HUES6 (cell line): ENCODE results near the gene CDC34.

ENCODE experiments used
- H3K27ac ChIP-seq: 2 replicates; pipeline ENCODE4 v1.7.0; 2013; ENCODE audit warnings: low read depth, mild to moderate bottlenecking, low read length, inconsistent platforms
- H3K27me3 ChIP-seq: 2 replicates; pipeline ENCODE4 v1.6.1; 2013; ENCODE audit warnings: low read length; ENCODE audit not compliant: control insufficient read depth, insufficient read depth
- H3K36me3 ChIP-seq: 2 replicates; pipeline ENCODE4 v1.6.1; 2013; ENCODE audit warnings: low read length; ENCODE audit not compliant: control insufficient read depth, insufficient read depth
- H3K4me1 ChIP-seq: 2 replicates; pipeline ENCODE4 v1.6.1; 2013; ENCODE audit warnings: low read length; ENCODE audit not compliant: control insufficient read depth, insufficient read depth
- H3K4me3 ChIP-seq: 2 replicates; pipeline ENCODE4 v1.5.1; 2013; ENCODE audit warnings: low read depth, low read length
- H3K9ac ChIP-seq: one replicate; pipeline ENCODE4 v1.6.1; 2013; ENCODE audit warnings: mild to moderate bottlenecking, low read length
- H3K9me3 ChIP-seq: 2 replicates; pipeline ENCODE4 v1.6.1; 2013; ENCODE audit warnings: low read depth, low read length; ENCODE audit not compliant: control insufficient read depth, insufficient read depth

The CDC34 gene

GRCh38 chr19:570937-571565 lies 39.5 kb downstream of the CDC34 start:
- peak overlapping the region; percentile 55; the same call in 1 of the 2 replicates for H3K27ac ChIP-seq
- peaks cover 2% of the 10 kb centered on the region; the same call in 1 of the 2 replicates for H3K36me3 ChIP-seq
- no peaks in the 10 kb centered on the region for H3K27me3 ChIP-seq
- H3K4me3 ChIP-seq = peak overlapping the region; percentile 100
- peaks cover 13% of the 10 kb centered on the region for H3K4me1 ChIP-seq
- H3K9me3 ChIP-seq = peaks cover 4% of the 10 kb centered on the region; the same call in 1 of the 2 replicates
- peak overlapping the region; percentile 75 for H3K9ac ChIP-seq

GRCh38 chr19:571566-571974 lies 40.0 kb downstream of the CDC34 start:
- Histone ChIP-seq H3K27me3 (no peaks in the 10 kb centered on the region), H3K36me3 (peaks cover 5% of the 10 kb centered on the region; the same call in 1 of the 2 replicates), H3K4me1 (peaks cover 16% of the 10 kb centered on the region), H3K4me3 (peak overlapping the region; percentile 100), H3K9me3 (peaks cover 4% of the 10 kb centered on the region; the same call in 1 of the 2 replicates), H3K27ac (peak overlapping the region; percentile 55; the same call in 1 of the 2 replicates), H3K9ac (peak overlapping the region; percentile 75)

GRCh38 chr19:572140-572742 lies 40.7 kb downstream of the CDC34 start, which contains the start of gene BSG:
BSG (plus strand) TSS chr19:572596; CDS start chr19:572635, 39 bp downstream.
- H3K27me3 ChIP-seq = no peaks in the 10 kb centered on the region
- peaks cover 21% of the 10 kb centered on the region for H3K4me1 ChIP-seq
- peak within 1 kb of the TSS; percentile 91 for H3K9ac ChIP-seq
- H3K27ac ChIP-seq = peak within 1 kb of the TSS; percentile 96
- peaks cover 10% of the 10 kb centered on the region for H3K36me3 ChIP-seq
- peaks cover 4% of the 10 kb centered on the region; the same call in 1 of the 2 replicates for H3K9me3 ChIP-seq
- H3K4me3 ChIP-seq = peak within 1 kb of the TSS; percentile 100

GRCh38 chr19:572743-573518 lies 41.4 kb downstream of the CDC34 start:
- Histone ChIP-seq H3K27ac (peak overlapping the region; percentile 96), H3K9me3 (peaks cover 4% of the 10 kb centered on the region; the same call in 1 of the 2 replicates), H3K9ac (peak overlapping the region; percentile 91), H3K27me3 (no peaks in the 10 kb centered on the region), H3K36me3 (peaks cover 17% of the 10 kb centered on the region), H3K4me3 (peak overlapping the region; percentile 100), H3K4me1 (peaks cover 21% of the 10 kb centered on the region)

GRCh38 chr19:573519-573825 lies 41.9 kb downstream of the CDC34 start:
- Histone ChIP-seq H3K4me1 (peaks cover 21% of the 10 kb centered on the region), H3K9me3 (peaks cover 4% of the 10 kb centered on the region; the same call in 1 of the 2 replicates), H3K27me3 (no peaks in the 10 kb centered on the region), H3K9ac (peak overlapping the region; percentile 91), H3K36me3 (peaks cover 22% of the 10 kb centered on the region), H3K27ac (peak overlapping the region; percentile 96), H3K4me3 (peak overlapping the region; percentile 100)

- peaks cover 33% of the 10 kb centered on the region for H3K36me3 ChIP-seq
- H3K4me3 ChIP-seq = peak overlapping the region; percentile 56
- peak overlapping the region; percentile 54 for H3K9ac ChIP-seq
- peaks cover under 1% of the 10 kb centered on the region; the same call in 1 of the 2 replicates for H3K9me3 ChIP-seq
- peak overlapping the region; percentile 46; the same call in 1 of the 2 replicates for H3K27ac ChIP-seq
- H3K4me1 ChIP-seq = peaks cover 21% of the 10 kb centered on the region
- no peaks in the 10 kb centered on the region for H3K27me3 ChIP-seq
Observed at GRCh38 chr19:574658-575526, 43.3 kb downstream of the CDC34 start.

- H3K4me3 ChIP-seq = peak overlapping the region; percentile 56; the same call in 1 of the 2 replicates
- no peak overlapping the region for H3K27ac ChIP-seq
- no peaks in the 10 kb centered on the region for H3K27me3 ChIP-seq
- no peaks in the 10 kb centered on the region for H3K9me3 ChIP-seq
- peaks cover 21% of the 10 kb centered on the region for H3K4me1 ChIP-seq
- H3K36me3 ChIP-seq = peaks cover 40% of the 10 kb centered on the region
- H3K9ac ChIP-seq = no peak overlapping the region
Observed at GRCh38 chr19:575527-576506, 44.3 kb downstream of the CDC34 start.

GRCh38 chr19:576768-577438 lies 45.3 kb downstream of the CDC34 start:
- Histone ChIP-seq H3K27ac (no peak overlapping the region), H3K9me3 (no peaks in the 10 kb centered on the region), H3K9ac (no peak overlapping the region), H3K36me3 (peaks cover 49% of the 10 kb centered on the region), H3K27me3 (no peaks in the 10 kb centered on the region), H3K4me1 (peaks cover 21% of the 10 kb centered on the region), H3K4me3 (no peak overlapping the region)
